GM12872 (cell line): Measurements from ENCODE around the gene EFCAB11.

Source experiments
- CTCF ChIP-seq: IDR thresholded peaks from 3 replicates; pipeline ENCODE4 v1.5.1; 2011; ENCODE audit warnings: low read depth, mild to moderate bottlenecking, low read length, moderate library complexity; ENCODE audit not compliant: insufficient read depth

The EFCAB11 gene

GRCh38 chr14:89869606-89870005 lies 84.9 kb downstream of the EFCAB11 start:
- TF ChIP-seq CTCF: no peak

- no peak for TF ChIP-seq CTCF
Observed at GRCh38 chr14:89866458-89866857, 88.1 kb downstream of the EFCAB11 start.

GRCh38 chr14:89865153-89865552 lies 89.4 kb downstream of the EFCAB11 start:
- no peak for TF ChIP-seq CTCF

GRCh38 chr14:89862856-89863255 lies 91.7 kb downstream of the EFCAB11 start:
- no peak for TF ChIP-seq CTCF

GRCh38 chr14:89861630-89862029 lies 92.9 kb downstream of the EFCAB11 start:
- TF ChIP-seq CTCF: no peak

GRCh38 chr14:89858089-89858488 lies 96.4 kb downstream of the EFCAB11 start:
- no peak for TF ChIP-seq CTCF

GRCh38 chr14:89856871-89857345 lies 97.6 kb downstream of the EFCAB11 start:
- TF ChIP-seq CTCF: no peak
